ENCODE data around the gene AFAP1L2.

AFAP1L2 gene

GRCh38 chr10:114404171-114405010, at the start of gene AFAP1L2:
Gene AFAP1L2 (minus strand): TSS chr10:114404502. CDS start chr10:114404455, 47 bp downstream.
- DNase-seq: no peak

DNA sequence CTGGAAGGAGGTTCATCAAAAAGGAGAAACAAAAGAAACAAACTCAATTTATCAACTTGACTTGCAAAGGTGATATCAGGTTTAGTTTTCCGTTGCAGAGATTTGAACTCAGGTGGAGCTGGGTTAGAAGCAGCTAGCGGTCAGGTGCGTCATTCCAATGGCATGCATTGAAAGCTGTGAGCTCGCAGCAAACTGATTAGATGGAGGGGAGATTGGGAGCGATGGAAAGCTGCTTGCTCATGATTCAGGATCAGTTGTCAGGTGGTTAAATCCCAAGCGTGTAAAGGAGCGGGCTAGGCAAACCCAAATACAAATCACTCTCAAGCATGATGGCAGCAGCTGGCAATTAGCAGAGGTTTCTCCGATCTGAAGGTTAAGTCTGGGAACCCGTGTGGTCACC, 49.3 kb upstream of the AFAP1L2 start:
- no peak for DNase-seq

GRCh38 chr10:114448897-114449296, 44.6 kb upstream of the AFAP1L2 start:
- no peak for DNase-seq

DNA sequence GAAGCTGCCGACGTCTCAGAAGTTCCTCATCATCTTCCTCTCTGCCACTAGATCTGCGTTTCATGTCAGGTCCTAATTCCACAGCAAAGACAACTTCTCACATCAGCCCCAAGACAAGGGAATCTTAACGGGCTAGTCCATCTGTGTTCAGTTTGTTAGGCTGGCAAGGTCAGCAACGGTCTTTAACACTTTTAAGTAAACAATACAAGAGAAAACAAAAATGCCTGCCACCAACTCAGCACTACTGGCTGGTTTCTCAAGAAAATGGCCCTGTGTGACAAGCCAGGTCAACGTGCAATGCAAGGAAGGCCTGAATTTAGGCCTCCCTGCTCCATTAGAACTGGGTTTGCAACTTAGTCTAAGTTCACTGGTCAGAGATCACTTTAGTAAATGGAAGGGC, 41.0 kb upstream of the AFAP1L2 start:
- DNase-seq: no peak

GRCh38 chr10:114444819-114445218, 40.5 kb upstream of the AFAP1L2 start:
- DNase-seq: no peak

- no peak for DNase-seq
Measured at GRCh38 chr10:114442091-114442630, 37.9 kb upstream of the AFAP1L2 start.

- no peak for DNase-seq
Measured at GRCh38 chr10:114441107-114441506, 36.8 kb upstream of the AFAP1L2 start.

DNA sequence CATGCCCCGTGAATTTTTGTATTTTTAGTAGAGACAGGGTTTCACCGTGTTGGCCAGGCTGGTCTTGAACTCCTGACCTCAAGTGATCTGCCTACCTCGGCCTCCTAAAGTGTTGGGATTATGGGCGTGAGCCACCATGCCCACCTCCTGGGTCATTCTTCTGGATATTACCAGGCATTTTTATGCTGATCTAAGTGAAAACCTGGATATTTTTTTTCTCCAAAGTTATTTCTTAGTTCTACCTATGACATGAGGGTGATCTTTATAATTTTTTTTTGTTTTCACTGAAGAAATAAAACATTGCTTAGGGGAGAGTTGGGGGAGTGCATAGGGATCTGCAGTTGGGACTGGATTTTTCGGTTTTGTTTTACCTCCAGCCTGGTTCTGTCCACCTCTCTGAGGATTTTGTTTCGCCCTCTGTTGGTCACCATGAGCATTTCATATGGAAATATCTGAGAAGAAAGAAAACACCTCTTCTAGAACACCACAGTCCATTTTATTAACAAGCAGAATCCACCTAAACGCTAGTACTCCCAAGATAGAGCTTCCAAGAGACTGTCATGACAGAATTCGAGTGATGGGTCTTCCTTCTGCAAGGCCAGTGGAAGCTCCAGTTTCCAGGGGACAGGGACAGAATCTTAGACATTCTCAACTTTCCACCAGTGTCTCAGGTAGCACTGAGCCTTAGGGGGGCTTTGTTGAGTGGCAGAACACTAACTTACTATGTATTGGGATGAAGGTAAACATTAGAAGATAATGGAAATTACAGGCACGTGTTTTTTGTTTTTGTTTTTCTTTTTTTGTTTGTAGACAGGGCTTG, 33.4 kb upstream of the AFAP1L2 start:
- peak; percentile 4 for DNase-seq

DNA sequence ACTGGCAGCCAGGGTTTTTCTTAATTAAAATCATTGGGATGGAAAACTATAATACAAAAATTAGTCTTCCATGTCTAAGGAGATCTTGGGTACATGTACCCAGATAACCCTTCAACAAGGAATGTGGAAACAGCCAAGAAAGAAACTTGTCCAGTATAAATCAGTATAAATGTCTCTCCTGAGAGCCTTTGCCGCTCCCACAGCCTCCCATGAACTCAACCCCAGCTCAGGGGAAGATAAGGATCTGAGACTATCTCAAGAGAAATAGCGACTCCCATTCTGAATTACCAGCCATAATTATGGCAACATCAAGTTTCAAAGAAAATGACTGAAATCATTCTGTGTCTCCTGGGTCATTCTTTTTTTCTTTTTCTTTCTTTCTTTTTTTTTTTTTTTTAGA, 32.6 kb upstream of the AFAP1L2 start:
- DNase-seq: no peak

DNA sequence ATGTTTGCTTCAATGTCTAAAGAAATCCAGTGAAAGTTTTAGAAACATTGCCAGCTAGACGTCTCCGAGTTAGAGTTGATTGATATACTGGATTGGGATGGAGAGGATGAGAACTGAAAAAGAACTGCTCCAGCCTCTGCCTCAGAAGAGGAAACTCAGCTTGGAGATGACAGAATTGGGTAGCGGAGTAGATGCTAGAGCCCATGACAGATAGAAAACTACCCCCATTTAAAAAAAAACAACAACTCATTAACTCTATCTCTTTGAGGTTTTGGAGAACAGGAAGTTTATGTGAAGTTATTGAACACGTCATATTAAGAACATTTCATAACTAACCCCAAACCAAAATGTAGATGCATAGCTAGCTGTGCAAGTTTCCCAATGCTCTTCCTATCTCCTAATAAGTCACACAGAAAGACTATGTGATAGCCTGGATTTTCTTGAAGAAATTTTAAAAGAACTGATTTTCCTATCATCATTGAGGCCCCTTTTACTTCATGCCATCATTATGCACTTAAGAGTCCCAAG, 28.3 kb upstream of the AFAP1L2 start:
- DNase-seq: no peak

DNA sequence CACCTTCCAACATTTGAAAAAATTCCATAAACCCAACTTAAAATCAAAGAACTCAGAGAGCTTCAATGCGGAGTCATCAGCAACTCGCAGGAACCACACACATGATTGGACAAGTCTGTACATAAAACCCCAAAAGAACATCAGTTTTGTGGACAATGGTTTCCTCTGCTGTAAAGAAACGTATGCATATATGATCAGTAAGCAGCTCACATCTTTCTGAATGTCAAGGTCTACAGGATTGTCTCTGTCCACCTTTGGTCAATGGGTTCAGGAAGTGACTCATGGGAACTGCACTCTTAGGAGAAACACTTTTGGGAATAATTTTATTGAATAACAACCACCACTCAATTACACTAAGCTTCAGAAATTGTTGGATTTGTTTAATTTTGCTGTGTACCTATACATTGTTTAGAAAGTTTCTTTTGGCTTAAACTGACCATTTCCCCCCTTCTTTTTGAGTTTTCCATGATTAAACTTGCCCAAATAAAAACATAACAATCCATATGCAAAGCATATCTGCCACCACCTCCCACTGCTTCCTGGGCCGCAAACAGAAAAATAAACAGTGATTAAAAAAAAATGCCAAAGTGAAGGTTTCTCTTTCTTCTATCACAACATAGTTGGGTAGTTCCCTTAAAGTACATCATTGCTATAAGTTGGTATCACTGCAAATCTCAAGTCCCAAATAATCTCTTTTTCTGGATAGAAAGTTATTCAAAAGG, 27.3 kb upstream of the AFAP1L2 start:
- DNase-seq: no peak

- DNase-seq: no peak
Measured at GRCh38 chr10:114430688-114431413, 26.5 kb upstream of the AFAP1L2 start.

DNA sequence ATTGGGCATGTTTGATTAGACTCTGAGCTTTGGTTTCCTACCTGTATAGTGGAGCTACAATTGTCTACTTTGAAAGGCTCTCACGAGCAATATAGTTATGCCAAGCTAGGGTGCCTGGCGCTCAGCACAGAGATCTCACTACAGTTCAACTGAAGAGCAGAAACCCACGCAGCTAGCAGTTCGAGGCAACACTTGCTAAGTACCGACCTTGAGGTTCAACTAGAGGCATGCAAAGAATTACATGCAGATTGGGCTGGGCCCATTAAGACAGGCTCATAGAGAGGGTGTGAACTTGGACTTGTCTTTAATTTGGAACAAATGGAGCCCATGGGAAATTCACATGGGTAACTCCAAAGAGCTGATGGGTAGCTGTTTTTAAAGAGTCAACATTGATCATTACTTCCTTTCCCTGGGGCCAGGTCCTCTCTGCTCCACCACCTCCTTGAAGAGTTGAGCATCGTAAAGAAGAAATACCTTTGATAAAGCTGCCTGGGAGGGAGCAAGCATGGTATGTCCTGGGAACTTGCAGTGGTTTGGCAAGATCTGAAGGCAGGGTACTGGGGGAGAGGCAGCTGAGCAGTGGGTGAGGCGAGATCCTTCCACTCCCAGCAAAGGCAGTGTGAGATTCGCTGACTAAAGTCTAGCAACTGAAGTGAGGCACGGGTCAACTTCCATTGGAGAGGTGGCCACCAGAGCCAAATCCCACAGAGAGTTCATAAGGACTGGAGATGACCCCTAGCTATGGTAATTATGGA, 25.5 kb upstream of the AFAP1L2 start:
- no peak for DNase-seq

GRCh38 chr10:114427124-114427852, 23.0 kb upstream of the AFAP1L2 start:
- no peak for DNase-seq

- no peak for DNase-seq
Measured at GRCh38 chr10:114426476-114426875, 22.2 kb upstream of the AFAP1L2 start.

GRCh38 chr10:114420811-114421485, 16.6 kb upstream of the AFAP1L2 start:
- no peak for DNase-seq

GRCh38 chr10:114418109-114418508, 13.8 kb upstream of the AFAP1L2 start:
- no peak for DNase-seq

DNA sequence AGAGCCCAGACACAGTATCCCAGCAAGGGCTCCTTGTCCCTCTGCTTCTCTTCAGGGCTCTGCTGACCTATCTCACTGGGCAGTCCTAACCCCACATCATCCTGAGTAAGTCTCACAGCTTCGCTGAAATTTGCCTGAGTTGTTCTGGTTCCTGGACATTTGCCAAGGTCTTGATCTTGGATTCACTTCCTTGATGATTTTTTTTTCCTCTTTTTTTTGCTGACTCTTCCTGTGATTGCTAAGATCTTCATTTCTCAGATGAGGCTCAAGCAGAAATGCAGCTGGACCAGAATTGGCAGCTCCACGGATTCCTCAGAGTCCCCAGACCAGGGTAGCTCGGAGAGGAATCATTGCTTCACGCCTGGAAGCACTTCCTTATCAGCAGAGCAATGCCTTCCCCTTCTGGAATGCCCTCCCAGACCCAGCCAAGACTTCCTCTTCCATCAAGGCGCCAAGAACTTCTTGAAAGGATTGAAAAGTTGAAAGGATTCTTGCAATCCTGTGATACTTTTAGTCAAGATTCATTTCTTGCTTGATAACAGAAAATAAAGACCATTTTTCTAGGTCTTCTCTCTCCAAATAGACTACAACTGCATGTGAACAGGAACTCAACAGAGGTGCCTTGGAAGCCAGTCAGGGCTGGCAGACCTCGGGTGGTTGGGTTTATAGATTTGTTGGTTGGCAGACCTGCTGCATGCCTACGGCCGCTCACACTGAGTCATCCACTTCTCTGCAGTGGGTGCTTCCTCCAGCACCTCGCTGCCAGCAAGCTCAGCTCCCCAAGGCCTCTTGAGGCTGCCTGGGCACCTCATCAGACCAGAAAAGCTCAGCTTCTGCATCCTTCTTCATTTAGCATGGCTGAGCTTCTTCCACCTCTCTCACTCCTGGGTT, 8.8 kb upstream of the AFAP1L2 start:
- no peak for DNase-seq

- DNase-seq: no peak
Measured at GRCh38 chr10:114408968-114409444, 4.7 kb upstream of the AFAP1L2 start.
